ENCODE results near the gene FIBCD1.
"Not testable (repeated sequence)": the region's sequence is repeated elsewhere in the genome, so short reads cannot be mapped to it uniquely, and the experiment has no call there.

The FIBCD1 gene

DNA sequence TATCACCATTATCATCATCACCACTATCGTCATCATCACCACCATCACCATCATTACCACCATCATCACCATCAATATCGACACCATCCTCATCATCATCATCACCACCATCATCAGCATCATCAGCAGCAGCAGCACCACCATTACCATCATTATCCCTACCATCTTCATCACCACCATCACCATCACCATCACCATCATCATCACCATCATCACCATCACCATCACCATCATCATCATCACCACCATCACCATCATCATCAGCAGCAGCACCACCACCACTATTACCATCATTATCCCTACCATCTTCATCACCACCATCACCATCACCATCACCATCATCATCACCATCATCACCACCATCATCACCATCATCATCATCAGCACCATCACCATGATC is 15.9 kb upstream of the FIBCD1 start:
- DNase-seq (ENCODE audit: low read depth in 2 of 3, low spot score in 1 of 3) = not testable (repeated sequence)

GRCh38 chr9:130954317-130954716 is 15.3 kb upstream of the FIBCD1 start:
- DNase-seq (ENCODE audit: low read depth in 2 of 3, low spot score in 1 of 3) = no peak

- DNase-seq (ENCODE audit: low read depth in 2 of 3, low spot score in 1 of 3) = no peak
These were observed 13.2 kb upstream of the FIBCD1 start for GRCh38 chr9:130952065-130952762.

GRCh38 chr9:130950039-130950311 is 10.9 kb upstream of the FIBCD1 start:
- no peak for DNase-seq (ENCODE audit: low read depth in 2 of 3, low spot score in 1 of 3)

- DNase-seq (ENCODE audit: low read depth in 2 of 3, low spot score in 1 of 3) = no peak
These were observed 10.4 kb upstream of the FIBCD1 start for GRCh38 chr9:130949188-130950038.

GRCh38 chr9:130948266-130948665 is 9.2 kb upstream of the FIBCD1 start:
- no peak for DNase-seq (ENCODE audit: low read depth in 2 of 3, low spot score in 1 of 3)

GRCh38 chr9:130947618-130948140 is 8.6 kb upstream of the FIBCD1 start:
- no peak for DNase-seq (ENCODE audit: low read depth in 2 of 3, low spot score in 1 of 3)

DNA sequence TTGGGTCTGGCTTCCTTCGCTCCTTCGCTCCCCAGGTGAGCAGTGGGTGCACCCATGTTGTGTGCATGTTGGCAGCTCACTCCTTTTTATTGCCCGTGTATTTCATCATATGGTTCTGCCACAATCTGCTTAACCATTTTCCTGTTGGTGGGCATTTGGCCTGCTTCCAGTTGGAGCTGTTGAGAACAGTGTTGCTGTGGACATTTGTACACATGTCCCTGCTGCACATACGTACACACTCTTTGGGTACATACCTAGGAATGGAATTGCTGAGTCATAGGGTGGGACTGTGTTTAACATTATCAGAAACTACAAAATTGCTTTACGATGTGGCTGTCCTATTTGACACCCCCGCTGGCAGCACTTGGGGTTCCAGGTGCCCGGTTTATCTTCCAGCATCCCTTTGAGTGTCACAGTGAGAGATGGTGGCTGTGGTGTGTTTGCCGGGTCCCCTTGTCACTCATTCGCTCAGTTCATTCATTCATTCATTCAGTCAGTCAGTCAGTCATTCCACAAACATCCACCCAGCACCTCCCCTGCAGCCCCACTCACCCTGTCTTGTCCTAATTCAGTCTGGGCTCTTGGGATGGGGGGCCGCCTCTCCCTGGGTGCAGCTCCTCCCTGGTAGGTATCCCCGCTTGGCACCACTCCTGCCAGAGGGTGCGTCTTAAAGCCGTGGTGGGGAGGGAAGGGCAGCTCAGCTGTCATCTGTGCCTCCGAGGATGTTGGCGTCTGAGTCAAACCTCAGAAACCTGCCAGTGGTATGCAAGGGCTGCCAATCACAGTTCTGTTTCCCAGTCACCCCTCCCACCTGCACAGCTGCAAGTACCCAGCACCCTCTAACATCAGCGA is 7.9 kb upstream of the FIBCD1 start:
- no peak for DNase-seq (ENCODE audit: low read depth in 2 of 3, low spot score in 1 of 3)

GRCh38 chr9:130945173-130945572 is 6.1 kb upstream of the FIBCD1 start:
- DNase-seq (ENCODE audit: low read depth in 2 of 3, low spot score in 1 of 3) = no peak

DNA sequence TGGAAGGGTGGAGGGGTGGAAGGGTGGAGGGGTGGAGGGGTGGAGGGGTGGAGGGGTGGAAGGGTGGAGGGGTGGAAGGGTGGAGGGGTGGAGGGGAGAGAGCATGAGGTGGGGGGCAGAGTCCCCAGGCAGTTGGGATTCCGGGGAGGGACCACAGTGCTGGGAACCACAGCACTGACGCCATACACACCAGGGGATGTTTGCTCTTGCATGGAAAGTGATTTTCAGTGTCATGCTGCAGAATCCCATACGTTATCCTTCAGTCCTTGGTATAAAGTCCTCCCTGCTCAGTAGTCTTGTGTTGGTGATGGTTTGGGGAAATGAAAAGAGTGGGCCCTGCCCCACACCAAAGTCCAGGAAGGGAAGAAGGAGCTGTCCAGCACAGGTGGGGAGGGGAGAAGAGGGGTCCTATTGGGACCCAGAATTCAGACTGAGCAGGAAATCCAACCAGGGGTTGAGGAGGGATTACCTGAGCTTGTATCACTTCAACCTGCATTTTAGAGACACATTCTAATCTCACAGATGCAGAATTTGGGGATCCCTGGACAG is 5.5 kb upstream of the FIBCD1 start:
- DNase-seq (ENCODE audit: low read depth in 2 of 3, low spot score in 1 of 3) = no peak

- DNase-seq (ENCODE audit: low read depth in 2 of 3, low spot score in 1 of 3) = no peak
These were observed 4.7 kb upstream of the FIBCD1 start for GRCh38 chr9:130943777-130944176.

GRCh38 chr9:130943221-130943620 is 4.2 kb upstream of the FIBCD1 start:
- no peak for DNase-seq (ENCODE audit: low read depth in 2 of 3, low spot score in 1 of 3)

- DNase-seq (ENCODE audit: low read depth in 2 of 3, low spot score in 1 of 3) = no peak
These were observed 3.6 kb upstream of the FIBCD1 start for GRCh38 chr9:130942679-130943078.

GRCh38 chr9:130942084-130942483 is 3.0 kb upstream of the FIBCD1 start:
- no peak for DNase-seq (ENCODE audit: low read depth in 2 of 3, low spot score in 1 of 3)

DNA sequence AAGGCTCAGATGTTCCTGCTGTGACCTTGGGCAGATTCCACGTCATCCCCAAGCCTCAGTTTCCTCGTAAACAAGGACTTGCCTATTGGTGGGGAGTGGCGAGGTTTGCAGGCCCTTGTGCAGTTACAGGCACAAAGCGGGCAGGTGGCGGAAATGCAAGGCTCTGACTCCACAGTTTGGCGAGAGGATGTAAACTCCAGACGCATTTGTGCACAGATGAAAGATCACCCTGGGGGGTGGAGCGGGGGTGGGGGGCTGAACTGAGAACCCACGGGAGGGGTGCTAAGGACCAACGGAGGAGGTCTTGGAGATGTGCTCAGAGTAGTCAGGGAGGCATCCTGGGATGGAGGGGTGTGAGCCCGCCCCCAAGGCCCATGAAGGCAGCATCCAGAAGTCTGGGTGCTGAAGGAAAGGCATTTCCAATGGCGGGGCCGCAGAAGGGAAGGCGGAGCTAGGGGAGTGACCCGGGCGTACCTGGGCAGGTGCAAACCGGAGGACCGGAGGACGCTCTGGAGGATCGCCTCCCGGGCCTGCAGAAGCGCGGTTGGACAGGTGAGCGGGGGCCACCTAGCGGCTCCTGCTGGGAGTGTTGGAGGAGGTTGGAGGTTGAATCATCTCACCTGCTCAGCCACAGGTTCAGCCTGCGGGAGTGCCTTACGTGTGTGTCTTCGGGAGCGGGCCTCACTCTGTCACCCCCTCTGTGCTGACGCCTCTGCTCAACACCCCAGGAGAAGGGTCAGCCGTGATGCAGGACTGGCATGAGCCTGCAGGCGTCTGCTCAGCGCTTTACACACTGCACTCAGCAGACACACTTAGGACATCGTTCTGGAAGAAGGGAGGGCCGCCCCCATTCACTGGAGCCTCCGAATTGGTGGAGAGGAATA is 1.9 kb upstream of the FIBCD1 start:
- DNase-seq (ENCODE audit: low read depth in 2 of 3, low spot score in 1 of 3) = peak; percentile 57 to 80 (median 58)

- DNase-seq (ENCODE audit: low read depth in 2 of 3, low spot score in 1 of 3) = no peak
These were observed 1.0 kb upstream of the FIBCD1 start for GRCh38 chr9:130940027-130940549.

GRCh38 chr9:130939405-130940026 is 469 bp upstream of the FIBCD1 start:
- no peak for DNase-seq (ENCODE audit: low read depth in 2 of 3, low spot score in 1 of 3)

DNA sequence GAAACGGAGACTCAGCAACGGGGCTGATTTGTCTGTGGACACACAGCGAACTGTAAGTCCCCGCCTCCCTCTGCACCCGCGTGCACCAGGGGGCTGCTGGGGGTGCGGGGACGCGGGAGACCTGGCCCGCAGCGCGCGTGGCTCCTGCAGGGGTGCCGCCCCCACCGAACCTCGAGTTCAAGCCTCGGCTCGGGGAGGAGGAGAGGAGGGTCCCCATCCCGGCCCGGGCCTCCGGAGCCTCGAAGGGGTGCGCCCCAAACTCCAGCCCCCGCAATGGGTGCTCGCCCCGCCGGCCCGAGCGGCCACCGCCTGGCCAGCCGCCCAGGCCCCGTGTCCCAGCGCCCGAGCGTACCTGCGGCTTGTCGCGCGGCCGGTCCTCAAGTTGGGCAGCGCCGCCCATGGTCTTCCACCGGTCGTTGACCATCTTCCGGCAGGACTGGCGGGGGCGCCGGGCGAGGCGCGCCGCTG is 829 bp downstream of the FIBCD1 start:
- no peak for DNase-seq (ENCODE audit: low read depth in 2 of 3, low spot score in 1 of 3)
